ENCODE measurements around the gene TC2N.

- TF ChIP-seq CTCF (IDR thresholded peaks at IDR 0.05): no peak
- no peak for TF ChIP-seq EZH2 (IDR thresholded peaks at IDR 0.05; ENCODE audit: borderline replicate concordance, insufficient read depth, low read depth, low read length, poor library complexity, severe bottlenecking)
Observed at GRCh38 chr14:91745344-91745743, 122.0 kb downstream of the TC2N start.
